A673 (cell line): ENCODE results near the gene ZNF683. TPM values are rescaled to one million over a fixed set of nuclear protein-coding genes. Genes with fewer than 3 reads are reported as not detected.

Source experiments
- BruUV-seq: library from RNA; stranded (reverse); fragments of 400-500 nt; replicated peaks from 2 replicates; lab custom pipeline; 2021; lab: Mats Ljungman, UMichigan
- CTCF ChIA-PET: fragments of 300-600 bp; sonication (Branson Sonifier 250); formaldehyde crosslinking; loops from one replicate; lab custom pipeline; 2022; ENCODE audit warnings: antibody characterized with exemption; lab: Charles Lee
- POLR2A ChIA-PET: fragments of 300-600 bp; sonication (Branson Sonifier 250); formaldehyde crosslinking; loops from one replicate; lab custom pipeline; 2022; ENCODE audit warnings: antibody characterized with exemption; ENCODE audit not compliant: low non-redundant PET; lab: Charles Lee
- DNase-seq: peaks from one replicate; pipeline ENCODE4 v3.0.0-alpha.2; 2015; ENCODE audit warnings: low spot score
- H3K27ac ChIP-seq: fragments of 200-600 bp; sonication (generic); 2 replicates; pipeline ENCODE4 v1.5.1; 2016; ENCODE audit warnings: mixed run types, low read depth, mild to moderate bottlenecking, mixed read lengths, antibody characterized with exemption, low read length; ENCODE audit not compliant: poor library complexity, severe bottlenecking
- H3K27me3 ChIP-seq: fragments of 200-600 bp; sonication (generic); replicated peaks from 2 replicates; pipeline ENCODE4 v1.6.1; 2017; ENCODE audit warnings: mixed run types, low read depth, mild to moderate bottlenecking, mixed read lengths, antibody characterized with exemption, low read length; ENCODE audit not compliant: insufficient read depth, poor library complexity
- H3K36me3 ChIP-seq: fragments of 200-600 bp; sonication (generic); 2 replicates; pipeline ENCODE4 v1.6.1; 2016; ENCODE audit warnings: mixed run types, mild to moderate bottlenecking, mixed read lengths, antibody characterized with exemption, low read length; ENCODE audit not compliant: insufficient read depth, poor library complexity, severe bottlenecking
- H3K4me1 ChIP-seq: fragments of 200-600 bp; sonication (generic); 2 replicates; pipeline ENCODE4 v1.6.1; 2017; ENCODE audit warnings: mixed run types, mild to moderate bottlenecking, mixed read lengths, antibody characterized with exemption, low read length; ENCODE audit not compliant: insufficient read depth, poor library complexity, severe bottlenecking
- H3K4me3 ChIP-seq: fragments of 200-600 bp; sonication (generic); 2 replicates; pipeline ENCODE4 v1.5.1; 2016; ENCODE audit warnings: low read depth, mixed run types, mild to moderate bottlenecking, mixed read lengths, low read length; ENCODE audit not compliant: poor library complexity, severe bottlenecking
- H3K9me3 ChIP-seq: fragments of 200-600 bp; sonication (generic); 2 replicates; pipeline ENCODE4 v1.6.1; 2016; ENCODE audit warnings: mixed run types, low read depth, mild to moderate bottlenecking, mixed read lengths, antibody characterized with exemption, low read length; ENCODE audit not compliant: poor library complexity, severe bottlenecking
- EZH2 ChIP-seq: fragments of 200-600 bp; sonication (generic); IDR thresholded peaks from 2 replicates; pipeline ENCODE4 v1.6.1; 2017; ENCODE audit warnings: borderline replicate concordance, low read depth, mild to moderate bottlenecking, mixed read lengths, antibody characterized with exemption, low read length; ENCODE audit not compliant: poor library complexity, severe bottlenecking
- intact Hi-C: fragments of 100-400 bp; cut with micrococcal nuclease; formaldehyde crosslinking; loops from one replicate; pipeline ENCODE4 v1.10.0; 2022; ENCODE audit not compliant: unreplicated experiment
- total RNA-seq: library from RNA; stranded (reverse); gene quantifications from 2 replicates; pipeline ENCODE4 v1.2.3, GENCODE V29; 2021
- TF ChIP-seq, protein P1 (sequence below): fragments of 300-800, 200-600 bp; sonication (generic); conservative IDR thresholded peaks from 2 replicates; pipeline ENCODE4 v1.5.1; 2017; ENCODE audit warnings: low read depth, mild to moderate bottlenecking, antibody characterized with exemption, low read length, moderate library complexity, mixed read lengths

ZNF683 gene
- total RNA-seq, 1 experiment from 2014 or later, result not detected

GRCh38 chr1:26401891-26402290 is 29.3 kb upstream of the ZNF683 start:
- Histone ChIP-seq H3K4me3 (no peak overlapping the region), H3K9me3 (no peaks in the 10 kb centered on the region), H3K27me3 (peaks cover 35% of the 10 kb centered on the region), H3K4me1 (no peaks in the 10 kb centered on the region), H3K36me3 (no peaks in the 10 kb centered on the region), H3K27ac (no peak overlapping the region)
- ChIA-PET POLR2A (no interaction called here), CTCF (no interaction called here)
- TF ChIP-seq, protein P1, sequence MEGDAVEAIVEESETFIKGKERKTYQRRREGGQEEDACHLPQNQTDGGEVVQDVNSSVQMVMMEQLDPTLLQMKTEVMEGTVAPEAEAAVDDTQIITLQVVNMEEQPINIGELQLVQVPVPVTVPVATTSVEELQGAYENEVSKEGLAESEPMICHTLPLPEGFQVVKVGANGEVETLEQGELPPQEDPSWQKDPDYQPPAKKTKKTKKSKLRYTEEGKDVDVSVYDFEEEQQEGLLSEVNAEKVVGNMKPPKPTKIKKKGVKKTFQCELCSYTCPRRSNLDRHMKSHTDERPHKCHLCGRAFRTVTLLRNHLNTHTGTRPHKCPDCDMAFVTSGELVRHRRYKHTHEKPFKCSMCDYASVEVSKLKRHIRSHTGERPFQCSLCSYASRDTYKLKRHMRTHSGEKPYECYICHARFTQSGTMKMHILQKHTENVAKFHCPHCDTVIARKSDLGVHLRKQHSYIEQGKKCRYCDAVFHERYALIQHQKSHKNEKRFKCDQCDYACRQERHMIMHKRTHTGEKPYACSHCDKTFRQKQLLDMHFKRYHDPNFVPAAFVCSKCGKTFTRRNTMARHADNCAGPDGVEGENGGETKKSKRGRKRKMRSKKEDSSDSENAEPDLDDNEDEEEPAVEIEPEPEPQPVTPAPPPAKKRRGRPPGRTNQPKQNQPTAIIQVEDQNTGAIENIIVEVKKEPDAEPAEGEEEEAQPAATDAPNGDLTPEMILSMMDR, result no peak
- no peak for TF ChIP-seq EZH2
- no TSS peak for BruUV-seq
- intact Hi-C loops, result no loop called here
- no peak for DNase-seq

DNA sequence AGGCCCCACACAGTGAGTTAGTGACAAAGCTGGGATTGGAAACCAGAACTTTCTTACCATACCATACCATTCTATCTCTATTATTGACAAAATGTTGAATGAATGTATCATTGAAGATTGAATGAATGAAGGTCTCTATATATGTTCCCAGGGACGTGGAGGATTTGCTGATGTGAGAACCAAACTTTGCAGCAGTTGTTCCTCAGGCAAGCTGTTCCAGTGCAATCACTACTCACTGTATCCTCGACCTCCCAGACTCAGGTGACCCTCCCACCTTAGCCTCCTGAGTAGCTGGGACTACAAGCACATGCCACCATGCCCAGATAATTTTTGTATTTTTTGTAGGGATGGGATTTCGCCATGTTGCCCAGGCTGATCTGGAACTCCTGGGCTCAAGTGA is 26.5 kb upstream of the ZNF683 start:
- TF ChIP-seq, protein P1, result no peak
- no peak for TF ChIP-seq EZH2
- no peaks in the 10 kb centered on the region for H3K36me3 ChIP-seq
- CTCF ChIA-PET, result no interaction called here
- H3K27me3 ChIP-seq, result peaks cover 19% of the 10 kb centered on the region
- intact Hi-C loops, result no loop called here
- H3K9me3 ChIP-seq, result no peaks in the 10 kb centered on the region
- no peak overlapping the region for H3K4me3 ChIP-seq
- no peak overlapping the region for H3K27ac ChIP-seq
- no peak for DNase-seq
- no TSS peak for BruUV-seq
- POLR2A ChIA-PET, result no interaction called here
- no peaks in the 10 kb centered on the region for H3K4me1 ChIP-seq

- TF ChIP-seq EZH2, result no peak
- TF ChIP-seq, protein P1, result no peak
- H3K4me3 ChIP-seq, result no peak overlapping the region
- POLR2A ChIA-PET, result no interaction called here
- H3K9me3 ChIP-seq, result no peaks in the 10 kb centered on the region
- H3K27me3 ChIP-seq, result no peaks in the 10 kb centered on the region
- DNase-seq, result no peak
- CTCF ChIA-PET, result interaction anchor here (0.5 kb wide), 1 partner anchor 253 kb away, joined by 6 read pairs; no protein-coding TSS in a partner anchor
- H3K27ac ChIP-seq, result no peak overlapping the region
- BruUV-seq, result no TSS peak
- H3K4me1 ChIP-seq, result no peaks in the 10 kb centered on the region
- intact Hi-C loops, result no loop called here
- no peaks in the 10 kb centered on the region for H3K36me3 ChIP-seq
Observed at GRCh38 chr1:26395754-26396153, 23.2 kb upstream of the ZNF683 start.
